Measurements from ENCODE around the gene KYAT1.
"Not testable (repeated sequence)": the region's sequence is repeated elsewhere in the genome, so short reads cannot be mapped to it uniquely, and the experiment has no call there.

Gene KYAT1

GRCh38 chr9:128885376-128885775 lies 3.6 kb upstream of the KYAT1 start:
- H3K27ac Mint-ChIP-seq: peak overlapping the region; percentile 38
- H3K4me1 Mint-ChIP-seq: peaks cover 27 to 35% of the 10 kb centered on the region in 2 donors
- no peaks in the 10 kb centered on the region for H3K9me3 Mint-ChIP-seq
- no peak for DNase-seq
- H3K27me3 Mint-ChIP-seq: no peaks in the 10 kb centered on the region
- no peak for ATAC-seq (replicated peaks)
- H3K4me3 Mint-ChIP-seq: no peak overlapping the region
- peaks cover 9 to 25% of the 10 kb centered on the region in 2 donors for H3K36me3 Mint-ChIP-seq

GRCh38 chr9:128884164-128884563 lies 2.4 kb upstream of the KYAT1 start:
- peak overlapping the region; percentile 22 for H3K27ac Mint-ChIP-seq
- ATAC-seq (replicated peaks) (no peak), DNase-seq (no peak)
- peaks cover 9 to 23% of the 10 kb centered on the region in 2 donors for H3K36me3 Mint-ChIP-seq
- H3K4me3 Mint-ChIP-seq: no peak overlapping the region
- H3K27me3 Mint-ChIP-seq: no peaks in the 10 kb centered on the region
- H3K9me3 Mint-ChIP-seq: no peaks in the 10 kb centered on the region
- peaks cover 27 to 40% of the 10 kb centered on the region in 2 donors for H3K4me1 Mint-ChIP-seq

GRCh38 chr9:128882677-128883603 lies 1.2 kb upstream of the KYAT1 start:
- no peak for DNase-seq
- H3K36me3 Mint-ChIP-seq: peaks cover 2 to 14% of the 10 kb centered on the region in 2 donors
- H3K27me3 Mint-ChIP-seq: no peaks in the 10 kb centered on the region
- peaks cover 25 to 38% of the 10 kb centered on the region in 2 donors for H3K4me1 Mint-ChIP-seq
- H3K27ac Mint-ChIP-seq: peak overlapping the region; percentile 94
- H3K4me3 Mint-ChIP-seq: peak overlapping the region; percentile 93 to 98
- H3K9me3 Mint-ChIP-seq: no peaks in the 10 kb centered on the region
- no peak for ATAC-seq (replicated peaks)

- ATAC-seq (replicated peaks) (no peak), DNase-seq (no peak)
- Mint-ChIP-seq H3K4me3 (no peak overlapping the region), H3K27ac (no peak overlapping the region), H3K4me1 (peaks cover 13 to 24% of the 10 kb centered on the region in 2 donors), H3K9me3 (no peaks in the 10 kb centered on the region), H3K36me3 (peaks cover 0 to 9% of the 10 kb centered on the region in 2 donors), H3K27me3 (no peaks in the 10 kb centered on the region)
Measured at GRCh38 chr9:128877852-128878251, 3.9 kb downstream of the KYAT1 start.

- H3K36me3 Mint-ChIP-seq; H3K4me1 Mint-ChIP-seq; ATAC-seq (replicated peaks); H3K4me3 Mint-ChIP-seq; H3K27ac Mint-ChIP-seq; H3K9me3 Mint-ChIP-seq; DNase-seq; H3K27me3 Mint-ChIP-seq: not testable (repeated sequence)
Measured at GRCh38 chr9:128870941-128871265, 10.8 kb downstream of the KYAT1 start.

GRCh38 chr9:128870128-128870940 lies 11.4 kb downstream of the KYAT1 start:
- H3K9me3 Mint-ChIP-seq: no peaks in the 10 kb centered on the region
- peaks cover 2 to 8% of the 10 kb centered on the region in 2 donors for H3K36me3 Mint-ChIP-seq
- H3K27me3 Mint-ChIP-seq: no peaks in the 10 kb centered on the region
- H3K4me3 Mint-ChIP-seq: no peak overlapping the region
- no peaks in the 10 kb centered on the region for H3K4me1 Mint-ChIP-seq
- no peak for ATAC-seq (replicated peaks)
- H3K27ac Mint-ChIP-seq: no peak overlapping the region
- DNase-seq: no peak

- H3K36me3 Mint-ChIP-seq: peaks cover 0 to 2% of the 10 kb centered on the region in 2 donors
- DNase-seq: peak; percentile 67
- H3K4me1 Mint-ChIP-seq: peaks cover 7 to 8% of the 10 kb centered on the region in 2 donors
- ATAC-seq (replicated peaks): peak; percentile 97
- no peak overlapping the region for H3K4me3 Mint-ChIP-seq
- peak overlapping the region; percentile 67 for H3K27ac Mint-ChIP-seq
- no peaks in the 10 kb centered on the region for H3K27me3 Mint-ChIP-seq
- no peaks in the 10 kb centered on the region for H3K9me3 Mint-ChIP-seq
Measured at GRCh38 chr9:128863647-128864046, 18.1 kb downstream of the KYAT1 start.

GRCh38 chr9:128862401-128862851 lies 19.3 kb downstream of the KYAT1 start:
- Mint-ChIP-seq H3K27ac (no peak overlapping the region), H3K27me3 (no peaks in the 10 kb centered on the region), H3K4me1 (peaks cover 7 to 8% of the 10 kb centered on the region in 2 donors), H3K9me3 (no peaks in the 10 kb centered on the region), H3K4me3 (no peak overlapping the region), H3K36me3 (peaks cover 0 to 2% of the 10 kb centered on the region in 2 donors)
- ATAC-seq (replicated peaks) (no peak), DNase-seq (no peak)

- H3K4me1 Mint-ChIP-seq: peaks cover 7 to 8% of the 10 kb centered on the region in 2 donors
- no peak for ATAC-seq (replicated peaks)
- no peaks in the 10 kb centered on the region for H3K27me3 Mint-ChIP-seq
- H3K27ac Mint-ChIP-seq: no peak overlapping the region
- H3K4me3 Mint-ChIP-seq: no peak overlapping the region
- peaks cover 0 to 2% of the 10 kb centered on the region in 2 donors for H3K36me3 Mint-ChIP-seq
- DNase-seq: no peak
- no peaks in the 10 kb centered on the region for H3K9me3 Mint-ChIP-seq
Measured at GRCh38 chr9:128861501-128861900, 20.2 kb downstream of the KYAT1 start.

GRCh38 chr9:128860937-128861336 lies 20.8 kb downstream of the KYAT1 start:
- Mint-ChIP-seq H3K36me3 (peaks cover 0 to 2% of the 10 kb centered on the region in 2 donors), H3K4me1 (peaks cover 7 to 8% of the 10 kb centered on the region in 2 donors), H3K27me3 (no peaks in the 10 kb centered on the region)

GRCh38 chr9:128858476-128858875 lies 23.3 kb downstream of the KYAT1 start:
- DNase-seq; H3K4me1 Mint-ChIP-seq; H3K4me3 Mint-ChIP-seq; H3K9me3 Mint-ChIP-seq; H3K27me3 Mint-ChIP-seq; ATAC-seq (replicated peaks); H3K36me3 Mint-ChIP-seq; H3K27ac Mint-ChIP-seq: not testable (repeated sequence)

More at GRCh38 chr9:128860937-128861336, 20.8 kb downstream of the KYAT1 start:
- no peaks in the 10 kb centered on the region for H3K9me3 Mint-ChIP-seq
- H3K27ac Mint-ChIP-seq: no peak overlapping the region
- DNase-seq: no peak
- H3K4me3 Mint-ChIP-seq: no peak overlapping the region
- no peak for ATAC-seq (replicated peaks)

- H3K27me3 Mint-ChIP-seq; DNase-seq; H3K4me3 Mint-ChIP-seq; H3K27ac Mint-ChIP-seq; H3K4me1 Mint-ChIP-seq; ATAC-seq (replicated peaks): not testable (repeated sequence)
- peaks cover 16 to 18% of the 10 kb centered on the region in 2 donors for H3K36me3 Mint-ChIP-seq
- peaks cover 7 to 14% of the 10 kb centered on the region in 2 donors for H3K9me3 Mint-ChIP-seq
Measured at GRCh38 chr9:128854454-128854853, 27.3 kb downstream of the KYAT1 start.

- not testable (repeated sequence) for H3K4me3 Mint-ChIP-seq; DNase-seq; H3K27ac Mint-ChIP-seq; H3K27me3 Mint-ChIP-seq; H3K4me1 Mint-ChIP-seq; ATAC-seq (replicated peaks)
- Mint-ChIP-seq H3K36me3 (peaks cover 21 to 26% of the 10 kb centered on the region in 2 donors), H3K9me3 (peaks cover 7 to 14% of the 10 kb centered on the region in 2 donors)
Measured at GRCh38 chr9:128852646-128853045, 29.1 kb downstream of the KYAT1 start.

- H3K27me3 Mint-ChIP-seq; H3K27ac Mint-ChIP-seq; H3K4me1 Mint-ChIP-seq; H3K4me3 Mint-ChIP-seq; DNase-seq; ATAC-seq (replicated peaks): not testable (repeated sequence)
- Mint-ChIP-seq H3K36me3 (peaks cover 23 to 29% of the 10 kb centered on the region in 2 donors), H3K9me3 (peaks cover 7 to 14% of the 10 kb centered on the region in 2 donors)
Measured at GRCh38 chr9:128851779-128852600, 29.8 kb downstream of the KYAT1 start.

Data from stimulated activated naive B cell treated with anti-CD40 and anti-IgM and Interleukin-4, amounts not matched to agents 10 μg/mL and 1 μg/mL and 100 μg/mL, for 72 hours (primary cell).